Measurements from ENCODE around the gene PLXDC1. TPM values are rescaled to one million over a fixed set of nuclear protein-coding genes. Genes with fewer than 3 reads are reported as not detected.
"Not testable (repeated sequence)": the region's sequence is repeated elsewhere in the genome, so short reads cannot be mapped to it uniquely, and the experiment has no call there.

Gene PLXDC1
- total RNA-seq, 1 donor from 2014 or later, result 12.2 TPM

DNA sequence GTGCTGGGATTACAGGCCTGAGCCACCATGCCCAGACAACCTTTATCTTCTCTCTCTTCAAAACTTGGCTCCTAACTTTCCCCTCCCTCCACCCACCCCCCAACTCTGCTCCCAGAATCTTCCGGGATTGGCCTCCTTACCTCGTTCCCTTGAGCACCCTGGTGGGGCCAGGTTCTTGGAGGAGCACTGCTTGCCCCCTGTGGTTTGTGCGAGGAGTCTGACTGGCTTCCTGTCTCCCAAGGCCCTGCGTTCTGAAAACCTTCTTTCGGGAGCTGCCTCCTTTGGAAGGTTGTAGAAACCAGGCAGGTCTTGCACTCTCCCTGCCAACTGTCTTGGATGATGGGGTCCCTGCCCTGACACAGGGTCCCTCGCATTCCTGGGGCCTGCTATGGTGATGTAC is 19.8 kb downstream of the PLXDC1 start:
- Histone ChIP-seq H3K4me3 (no peak overlapping the region), H3K9me3 (replicated peaks) (no peaks in the 10 kb centered on the region), H3K36me3 (no peaks in the 10 kb centered on the region), H3K27me3 (ENCODE audit: low read depth) (peaks cover 4% of the 10 kb centered on the region), H3K4me1 (peaks cover 19% of the 10 kb centered on the region), H3K27ac (replicated peaks) (peak overlapping the region; percentile 66)
- intact Hi-C loops (cut with micrococcal nuclease), result no loop called here
- DNase-seq, result no peak
- TF ChIP-seq, protein P1, sequence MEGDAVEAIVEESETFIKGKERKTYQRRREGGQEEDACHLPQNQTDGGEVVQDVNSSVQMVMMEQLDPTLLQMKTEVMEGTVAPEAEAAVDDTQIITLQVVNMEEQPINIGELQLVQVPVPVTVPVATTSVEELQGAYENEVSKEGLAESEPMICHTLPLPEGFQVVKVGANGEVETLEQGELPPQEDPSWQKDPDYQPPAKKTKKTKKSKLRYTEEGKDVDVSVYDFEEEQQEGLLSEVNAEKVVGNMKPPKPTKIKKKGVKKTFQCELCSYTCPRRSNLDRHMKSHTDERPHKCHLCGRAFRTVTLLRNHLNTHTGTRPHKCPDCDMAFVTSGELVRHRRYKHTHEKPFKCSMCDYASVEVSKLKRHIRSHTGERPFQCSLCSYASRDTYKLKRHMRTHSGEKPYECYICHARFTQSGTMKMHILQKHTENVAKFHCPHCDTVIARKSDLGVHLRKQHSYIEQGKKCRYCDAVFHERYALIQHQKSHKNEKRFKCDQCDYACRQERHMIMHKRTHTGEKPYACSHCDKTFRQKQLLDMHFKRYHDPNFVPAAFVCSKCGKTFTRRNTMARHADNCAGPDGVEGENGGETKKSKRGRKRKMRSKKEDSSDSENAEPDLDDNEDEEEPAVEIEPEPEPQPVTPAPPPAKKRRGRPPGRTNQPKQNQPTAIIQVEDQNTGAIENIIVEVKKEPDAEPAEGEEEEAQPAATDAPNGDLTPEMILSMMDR (IDR thresholded peaks at IDR 0.05; ENCODE audit: borderline replicate concordance), result no peak

DNA sequence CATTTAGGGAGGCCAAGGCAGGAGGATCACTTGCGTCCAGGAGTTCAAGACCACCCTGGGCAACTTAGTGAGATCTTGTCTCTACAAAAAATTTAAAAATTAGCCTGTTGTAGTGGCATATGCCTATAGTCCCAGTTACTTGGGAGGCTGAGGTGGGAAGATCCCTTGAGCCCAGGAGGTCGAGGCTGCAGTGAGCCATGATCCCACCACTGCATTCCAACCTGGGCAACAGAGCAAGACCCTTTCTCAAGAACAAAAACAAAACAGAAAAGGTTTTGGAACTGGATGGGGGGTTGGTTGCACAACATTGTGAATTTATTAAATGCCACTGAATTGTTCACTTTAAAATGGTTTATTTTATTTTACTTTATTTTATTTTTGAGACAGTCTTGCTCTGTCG is 21.2 kb downstream of the PLXDC1 start:
- intact Hi-C loops (cut with micrococcal nuclease), result no loop called here
- peaks cover 19% of the 10 kb centered on the region for H3K4me1 ChIP-seq
- H3K27me3 ChIP-seq (ENCODE audit: low read depth), result peaks cover 4% of the 10 kb centered on the region
- DNase-seq, result no peak
- TF ChIP-seq, protein P1 (IDR thresholded peaks at IDR 0.05; ENCODE audit: borderline replicate concordance), result no peak
- H3K27ac ChIP-seq (replicated peaks), result peak overlapping the region; percentile 66
- H3K9me3 ChIP-seq (replicated peaks), result no peaks in the 10 kb centered on the region
- no peaks in the 10 kb centered on the region for H3K36me3 ChIP-seq
- no peak overlapping the region for H3K4me3 ChIP-seq

DNA sequence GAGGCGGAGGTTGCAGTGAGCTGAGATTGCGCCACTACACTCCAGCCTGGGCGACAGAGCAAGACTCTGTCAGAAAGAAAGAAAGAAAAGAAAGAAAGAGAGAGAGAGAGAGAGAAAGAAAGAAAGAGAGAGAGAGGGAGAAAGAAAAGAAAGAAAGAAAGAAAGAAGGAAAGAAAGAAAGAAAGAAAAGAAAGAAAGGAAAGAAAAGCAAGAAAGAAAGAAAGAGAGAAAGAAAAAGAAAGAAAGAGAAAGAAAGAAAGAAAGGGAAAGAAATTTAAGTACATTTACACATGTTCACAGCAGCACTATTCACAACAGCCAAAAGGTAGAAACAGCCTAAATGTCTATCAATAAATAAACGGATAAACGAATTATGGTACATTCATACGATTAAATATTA is 21.9 kb downstream of the PLXDC1 start:
- H3K36me3 ChIP-seq; H3K27me3 ChIP-seq (ENCODE audit: low read depth); H3K4me3 ChIP-seq; H3K27ac ChIP-seq (replicated peaks); intact Hi-C loops (cut with micrococcal nuclease); H3K9me3 ChIP-seq (replicated peaks); DNase-seq: not testable (repeated sequence)
- peaks cover 19% of the 10 kb centered on the region for H3K4me1 ChIP-seq

DNA sequence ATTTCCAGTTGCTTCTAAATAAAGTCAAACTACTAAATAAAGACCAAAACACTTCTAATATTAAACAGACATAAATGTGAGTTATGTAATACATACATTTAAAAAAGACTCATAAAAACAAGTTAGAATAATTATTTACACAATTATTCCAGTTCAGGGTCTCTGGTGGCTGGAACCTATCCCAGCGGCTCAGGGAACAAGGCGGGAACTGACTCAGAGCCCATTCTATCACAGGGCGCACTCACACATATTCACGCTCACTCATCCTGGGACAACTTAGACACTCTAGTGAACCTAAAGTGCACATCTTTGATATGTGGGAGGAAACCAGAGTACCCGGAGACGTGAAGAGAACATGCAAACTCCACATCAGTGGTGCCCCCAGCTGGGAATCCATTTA is 25.0 kb downstream of the PLXDC1 start:
- intact Hi-C loops (cut with micrococcal nuclease), result no loop called here
- Histone ChIP-seq H3K27ac (replicated peaks) (no peak overlapping the region), H3K27me3 (ENCODE audit: low read depth) (peaks cover 4% of the 10 kb centered on the region), H3K4me3 (no peak overlapping the region), H3K36me3 (no peaks in the 10 kb centered on the region), H3K4me1 (peaks cover 6% of the 10 kb centered on the region), H3K9me3 (replicated peaks) (no peaks in the 10 kb centered on the region)
- DNase-seq, result no peak
- TF ChIP-seq, protein P1 (IDR thresholded peaks at IDR 0.05; ENCODE audit: borderline replicate concordance), result no peak

DNA sequence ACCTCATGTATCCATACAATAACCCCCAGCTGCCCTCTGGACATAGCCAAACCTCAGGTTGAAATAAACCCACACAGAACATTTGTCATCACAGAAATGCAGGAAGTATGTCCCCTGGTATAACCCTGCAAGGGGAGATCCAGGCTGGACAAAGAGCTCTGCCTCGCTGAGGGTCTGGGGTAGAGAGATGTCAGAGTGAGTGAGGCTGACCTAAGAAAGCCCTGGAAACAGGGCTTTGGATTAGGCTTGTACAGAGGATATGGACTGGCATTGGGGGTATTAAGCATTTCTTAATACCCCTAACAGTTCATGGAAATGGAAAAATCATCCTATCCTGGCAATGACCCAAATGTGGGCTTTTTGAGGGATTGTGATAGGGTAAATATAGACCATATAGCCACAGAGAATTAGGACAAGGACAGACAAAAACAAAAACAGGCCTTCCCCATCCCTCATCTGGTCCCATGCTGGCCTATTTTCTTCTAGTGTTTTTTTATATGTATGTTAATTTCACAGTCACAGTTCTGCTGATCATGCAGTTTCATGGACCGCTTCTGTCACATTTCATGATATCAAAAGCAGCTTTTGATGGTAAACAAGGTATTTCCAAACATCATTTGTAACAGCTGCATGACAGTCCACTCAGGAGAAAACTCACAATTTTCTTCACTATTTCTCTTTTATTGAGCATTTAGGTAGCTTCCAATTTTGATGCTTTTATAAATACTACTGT is 26.1 kb downstream of the PLXDC1 start:
- no peak overlapping the region for H3K4me3 ChIP-seq
- TF ChIP-seq, protein P1 (IDR thresholded peaks at IDR 0.05; ENCODE audit: borderline replicate concordance), result no peak

DNA sequence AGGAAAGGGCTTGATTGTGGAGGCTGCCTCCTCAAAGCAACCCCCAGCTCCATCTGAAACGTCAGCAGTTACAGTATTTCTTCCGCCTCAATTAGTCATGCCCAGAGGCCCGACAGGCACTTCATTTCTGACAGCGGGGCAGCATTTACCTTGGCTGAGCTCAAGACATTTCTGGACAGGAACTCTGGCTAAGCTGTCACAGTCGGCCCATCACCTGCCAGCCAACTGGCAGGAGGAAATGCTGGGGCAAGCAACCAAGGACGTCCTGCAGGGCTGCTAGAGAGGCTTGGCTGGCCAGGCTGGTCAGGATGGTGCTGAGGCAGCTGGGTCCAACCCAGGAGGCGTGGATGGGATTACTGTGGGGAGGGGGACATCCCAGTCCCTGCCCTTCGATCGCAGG is 27.8 kb downstream of the PLXDC1 start:
- no peak overlapping the region for H3K4me3 ChIP-seq
- H3K4me1 ChIP-seq, result no peaks in the 10 kb centered on the region
- no peak overlapping the region for H3K27ac ChIP-seq (replicated peaks)
- intact Hi-C loops (cut with micrococcal nuclease), result no loop called here
- H3K9me3 ChIP-seq (replicated peaks), result no peaks in the 10 kb centered on the region
- no peaks in the 10 kb centered on the region for H3K36me3 ChIP-seq
- H3K27me3 ChIP-seq (ENCODE audit: low read depth), result peaks cover 1% of the 10 kb centered on the region
- TF ChIP-seq, protein P1 (IDR thresholded peaks at IDR 0.05; ENCODE audit: borderline replicate concordance), result no peak
- no peak for DNase-seq

More for the DNA sequence above, 26.1 kb downstream of the PLXDC1 start:
- Histone ChIP-seq H3K36me3 (no peaks in the 10 kb centered on the region), H3K9me3 (replicated peaks) (no peaks in the 10 kb centered on the region), H3K27me3 (ENCODE audit: low read depth) (peaks cover 4% of the 10 kb centered on the region), H3K4me1 (no peaks in the 10 kb centered on the region), H3K27ac (replicated peaks) (no peak overlapping the region)
- intact Hi-C loops (cut with micrococcal nuclease), result no loop called here
- no peak for DNase-seq

Data from left ventricle myocardium inferior (tissue), 1 donor.